HK-2 (cell line): ENCODE measurements around the gene ARMC5.
"Not testable (repeated sequence)": the region's sequence is repeated elsewhere in the genome, so short reads cannot be mapped to it uniquely, and the experiment has no call there.

Experiments used
- DNase-seq: peaks from one replicate; pipeline ENCODE4 v3.0.0-alpha.2; 2018; ENCODE audit not compliant: unreplicated experiment

Gene ARMC5

GRCh38 chr16:31435341-31436220 lies 23.7 kb upstream of the ARMC5 start:
- no peak for DNase-seq

GRCh38 chr16:31436221-31437045 lies 22.9 kb upstream of the ARMC5 start:
- DNase-seq = no peak

GRCh38 chr16:31438414-31438813 lies 20.9 kb upstream of the ARMC5 start:
- no peak for DNase-seq

GRCh38 chr16:31439023-31439422 lies 20.3 kb upstream of the ARMC5 start:
- not testable (repeated sequence) for DNase-seq

GRCh38 chr16:31439519-31439918 lies 19.8 kb upstream of the ARMC5 start:
- DNase-seq = no peak

- DNase-seq = no peak
These were observed 18.7 kb upstream of the ARMC5 start for GRCh38 chr16:31440516-31441184.

- DNase-seq = no peak
These were observed 17.3 kb upstream of the ARMC5 start for GRCh38 chr16:31441956-31442355.

GRCh38 chr16:31445931-31446330 lies 13.4 kb upstream of the ARMC5 start:
- DNase-seq = not testable (repeated sequence)

- no peak for DNase-seq
These were observed 8.1 kb upstream of the ARMC5 start for GRCh38 chr16:31451201-31451600.

- peak; percentile 54 for DNase-seq
These were observed 7.5 kb upstream of the ARMC5 start for GRCh38 chr16:31451681-31452351.

GRCh38 chr16:31452631-31453106 lies 6.6 kb upstream of the ARMC5 start:
- DNase-seq = peak; percentile 37

- DNase-seq = no peak
These were observed 5.8 kb upstream of the ARMC5 start for GRCh38 chr16:31453255-31454204.

GRCh38 chr16:31455601-31456314 lies 3.5 kb upstream of the ARMC5 start:
- no peak for DNase-seq

- no peak for DNase-seq
These were observed 2.3 kb upstream of the ARMC5 start for GRCh38 chr16:31456988-31457360.

- DNase-seq = peak; percentile 75
These were observed 1.0 kb upstream of the ARMC5 start for GRCh38 chr16:31458073-31458843.

- DNase-seq = peak; percentile 100
These were observed 633 bp downstream of the ARMC5 start for GRCh38 chr16:31459687-31460581.

GRCh38 chr16:31460582-31461002 lies 1.3 kb downstream of the ARMC5 start:
- no peak for DNase-seq
